BJ (cell line): ENCODE data around the gene C2orf72. TPM values are rescaled to one million over a fixed set of nuclear protein-coding genes. Genes with fewer than 3 reads are reported as not detected.

Source experiments
- CTCF ChIA-PET: fragments of 350-600 bp; formaldehyde crosslinking; extraction: SDS; loops from one replicate; lab custom pipeline; 2021; ENCODE audit warnings: antibody characterized with exemption, inconsistent platforms; lab: Yijun Ruan, JAX
- POLR2A ChIA-PET: fragments of 300-600 bp; sonication (Branson Sonifier 250); formaldehyde crosslinking; extraction: SDS; loops from one replicate; lab custom pipeline; 2021; ENCODE audit warnings: antibody characterized with exemption; lab: Charles Lee
- DNase-seq: peaks from one replicate; pipeline ENCODE4 v3.0.0-alpha.2; 2011; ENCODE audit warnings: low read depth
- H3K27me3 ChIP-seq: 2 replicates; pipeline ENCODE4 v1.6.0; 2011; ENCODE audit warnings: low read length; ENCODE audit not compliant: control insufficient read depth, insufficient read depth
- H3K36me3 ChIP-seq: 2 replicates; pipeline ENCODE4 v1.5.1; 2011; ENCODE audit warnings: low read length; ENCODE audit not compliant: control insufficient read depth, insufficient read depth
- H3K4me3 ChIP-seq: 2 replicates; pipeline ENCODE4 v1.5.1; 2011; ENCODE audit warnings: low read depth, mild to moderate bottlenecking, control low read depth, low read length
- CTCF ChIP-seq: IDR thresholded peaks from 2 replicates; pipeline ENCODE4 v1.5.1; 2011; ENCODE audit warnings: low read depth, mild to moderate bottlenecking, control low read depth, inconsistent platforms, low read length, moderate library complexity; ENCODE audit not compliant: insufficient read depth
- polyA plus RNA-seq: library from polyadenylated mRNA; depleted of rRNA; stranded (reverse); fragments of >200 nt; gene quantifications from 2 replicates; pipeline ENCODE4 v1.2.3, GENCODE V29; 2011

The C2orf72 gene
- polyA plus RNA-seq, 1 experiment = 0.17 TPM

GRCh38 chr2:231007286-231008098 is 29.8 kb upstream of the C2orf72 start:
- DNase-seq = no peak
- CTCF ChIA-PET = interaction anchor here (1.0 kb wide), 1 partner anchor 20 kb away, joined by 6 read pairs; no protein-coding TSS in a partner anchor
- peaks cover 12% of the 10 kb centered on the region for H3K27me3 ChIP-seq

DNA sequence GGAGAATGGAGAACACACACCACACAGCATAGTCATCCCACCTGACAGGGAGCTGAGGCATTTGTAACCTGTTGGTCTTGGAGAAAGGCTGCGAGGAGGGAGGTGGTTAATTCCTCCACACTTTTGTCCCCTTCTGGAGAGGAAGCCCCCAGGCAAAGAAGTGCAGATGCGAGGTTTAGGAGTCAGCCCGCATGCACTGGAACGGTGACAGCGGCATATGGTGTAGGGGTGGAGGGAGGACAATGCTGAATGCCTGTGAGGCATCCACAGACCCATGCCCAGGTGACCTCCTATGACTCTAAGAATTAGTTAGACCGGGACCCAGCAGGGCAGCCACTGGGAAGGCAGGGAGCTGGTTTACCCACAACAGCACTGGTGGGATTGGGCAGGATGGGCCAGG is 29.2 kb upstream of the C2orf72 start:
- H3K27me3 ChIP-seq = peaks cover 16% of the 10 kb centered on the region
- no peak overlapping the region for H3K4me3 ChIP-seq
- no peak for TF ChIP-seq CTCF
- CTCF ChIA-PET = no interaction called here
- DNase-seq = no peak
- POLR2A ChIA-PET = no interaction called here
- no peaks in the 10 kb centered on the region for H3K36me3 ChIP-seq

More at GRCh38 chr2:231007286-231008098, 29.8 kb upstream of the C2orf72 start:
- Histone ChIP-seq H3K4me3 (no peak overlapping the region), H3K36me3 (no peaks in the 10 kb centered on the region)
- POLR2A ChIA-PET = no interaction called here
- TF ChIP-seq CTCF = no peak

DNA sequence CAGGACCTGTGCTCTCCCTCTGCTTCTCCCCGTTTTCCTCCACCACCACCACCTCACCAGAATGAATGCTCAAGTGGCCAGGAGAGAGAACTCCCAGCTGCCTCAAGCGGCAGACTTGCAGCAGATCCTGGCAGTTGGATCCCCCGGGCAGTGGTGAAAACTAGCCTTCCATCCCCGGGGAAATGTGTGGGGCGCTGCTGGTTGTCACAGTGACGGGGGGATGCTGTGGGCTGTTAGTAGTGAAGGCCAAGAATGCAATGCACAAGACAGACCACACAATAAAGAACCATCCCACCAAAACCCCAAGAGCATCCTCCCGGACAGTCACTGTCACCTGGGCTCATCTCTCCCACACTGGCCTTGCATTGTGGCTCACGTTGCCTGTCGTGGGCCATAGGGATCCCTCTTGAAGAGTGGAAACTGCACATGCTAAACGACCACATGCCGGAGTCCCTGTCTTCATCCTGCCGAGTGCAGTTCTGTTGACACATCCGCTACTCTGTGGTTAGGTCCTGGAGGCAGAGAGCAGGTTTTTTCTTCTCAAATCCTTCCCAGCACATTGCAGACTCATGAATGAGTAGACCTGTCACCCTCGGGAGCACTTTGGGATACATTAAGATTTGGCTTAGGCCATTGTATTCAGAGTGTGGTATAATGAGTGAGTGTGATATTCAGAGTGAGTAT is 27.9 kb upstream of the C2orf72 start:
- POLR2A ChIA-PET = no interaction called here
- Histone ChIP-seq H3K36me3 (no peaks in the 10 kb centered on the region), H3K4me3 (no peak overlapping the region), H3K27me3 (peaks cover 19% of the 10 kb centered on the region)
- no peak for TF ChIP-seq CTCF
- CTCF ChIA-PET = no interaction called here
- DNase-seq = no peak

DNA sequence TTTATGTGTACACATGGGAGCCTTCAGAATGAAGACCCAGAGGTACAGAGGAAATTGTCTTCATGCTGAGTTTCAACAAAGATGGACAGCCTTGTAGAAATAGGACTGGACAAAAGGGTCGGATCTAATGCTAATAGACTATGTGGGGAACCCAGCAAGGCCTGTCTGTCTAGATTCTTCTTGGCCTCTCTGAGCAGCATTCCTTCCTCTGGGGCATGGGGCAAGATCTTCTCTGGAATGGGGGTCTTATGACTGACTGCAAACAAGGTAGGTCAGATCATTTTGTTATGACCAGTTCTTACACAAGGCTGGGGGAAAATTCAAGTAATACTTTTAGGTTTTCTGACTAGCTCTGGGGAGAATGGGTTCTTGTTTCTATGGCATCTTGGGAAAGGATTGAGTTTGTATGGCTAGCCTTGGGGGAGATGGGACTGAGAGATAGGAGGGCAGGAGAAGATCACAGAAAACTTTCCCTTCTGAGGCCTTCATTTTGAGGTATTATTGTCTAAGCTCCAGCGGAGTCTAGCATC is 27.1 kb upstream of the C2orf72 start:
- Histone ChIP-seq H3K4me3 (no peak overlapping the region), H3K36me3 (no peaks in the 10 kb centered on the region), H3K27me3 (peaks cover 19% of the 10 kb centered on the region)
- ChIA-PET CTCF (interaction anchor here (1.0 kb wide), 1 partner anchor 108 kb away, joined by 3 read pairs; no protein-coding TSS in a partner anchor), POLR2A (no interaction called here)
- DNase-seq = no peak
- no peak for TF ChIP-seq CTCF

GRCh38 chr2:231011526-231011925 is 25.8 kb upstream of the C2orf72 start:
- no peaks in the 10 kb centered on the region for H3K36me3 ChIP-seq
- POLR2A ChIA-PET = no interaction called here
- TF ChIP-seq CTCF = no peak
- no peak for DNase-seq
- H3K27me3 ChIP-seq = peaks cover 20% of the 10 kb centered on the region
- CTCF ChIA-PET = interaction anchor here (0.6 kb wide), 1 partner anchor 865 kb away, joined by 3 read pairs; no protein-coding TSS in a partner anchor
- H3K4me3 ChIP-seq = no peak overlapping the region
